ENCODE measurements around the gene ZFR2. TPM values are rescaled to one million over a fixed set of nuclear protein-coding genes. Genes with fewer than 3 reads are reported as not detected.
"Not testable (repeated sequence)": the region's sequence is repeated elsewhere in the genome, so short reads cannot be mapped to it uniquely, and the experiment has no call there.

Gene ZFR2
- total RNA-seq, 2 donors from 2014 or later = 10.2 TPM; not detected in 1

GRCh38 chr19:3879656-3880055 lies 10.8 kb upstream of the ZFR2 start:
- Histone ChIP-seq H3K9me3 (no peaks in the 10 kb centered on the region), H3K27ac (no peak overlapping the region), H3K36me3 (no peaks in the 10 kb centered on the region), H3K27me3 (replicated peaks; ENCODE audit: insufficient read depth) (peaks cover 17% of the 10 kb centered on the region), H3K4me1 (replicated peaks) (no peaks in the 10 kb centered on the region), H3K4me3 (no peak overlapping the region)
- intact Hi-C loops (cut with DNase I) = no loop called here
- 67% methylated on average over 12 of the region's 12 CpGs for WGBS
- no peak for DNase-seq (ENCODE audit: low spot score)
- no peak for TF ChIP-seq POLR2A (IDR thresholded peaks at IDR 0.05)
- TF ChIP-seq CTCF (IDR thresholded peaks at IDR 0.05) = no peak
- TF ChIP-seq POLR2AphosphoS5 (IDR thresholded peaks at IDR 0.05) = no peak

GRCh38 chr19:3874695-3875094 lies 5.9 kb upstream of the ZFR2 start:
- H3K4me1 ChIP-seq (replicated peaks); H3K36me3 ChIP-seq; DNase-seq (ENCODE audit: low spot score); H3K4me3 ChIP-seq; intact Hi-C loops (cut with DNase I); H3K27me3 ChIP-seq (replicated peaks; ENCODE audit: insufficient read depth); H3K9me3 ChIP-seq; H3K27ac ChIP-seq: not testable (repeated sequence)
- 77% methylated on average over 13 of the region's 13 CpGs for WGBS

- 42% methylated on average over 4 of the region's 4 CpGs for WGBS
- Histone ChIP-seq H3K9me3 (no peaks in the 10 kb centered on the region), H3K4me1 (replicated peaks) (no peaks in the 10 kb centered on the region), H3K4me3 (no peak overlapping the region), H3K36me3 (no peaks in the 10 kb centered on the region), H3K27me3 (replicated peaks; ENCODE audit: insufficient read depth) (peaks cover 16% of the 10 kb centered on the region), H3K27ac (no peak overlapping the region)
- TF ChIP-seq POLR2A (IDR thresholded peaks at IDR 0.05) (no peak), POLR2AphosphoS5 (IDR thresholded peaks at IDR 0.05) (no peak), CTCF (IDR thresholded peaks at IDR 0.05) (no peak)
- no peak for DNase-seq (ENCODE audit: low spot score)
- intact Hi-C loops (cut with DNase I) = no loop called here
Observed at GRCh38 chr19:3873151-3873550, 4.3 kb upstream of the ZFR2 start.

GRCh38 chr19:3867971-3868769 lies 668 bp downstream of the ZFR2 start:
- peaks cover 17% of the 10 kb centered on the region for H3K27me3 ChIP-seq (replicated peaks; ENCODE audit: insufficient read depth)
- WGBS = 14% methylated on average over 29 of the region's 30 CpGs
- H3K9me3 ChIP-seq = no peaks in the 10 kb centered on the region
- H3K27ac ChIP-seq = no peak overlapping the region
- no peak for DNase-seq (ENCODE audit: low spot score)
- intact Hi-C loops (cut with DNase I) = no loop called here
- no peaks in the 10 kb centered on the region for H3K4me1 ChIP-seq (replicated peaks)
- peak overlapping the region in 1 of 2 donors; percentile 8 for H3K4me3 ChIP-seq
- no peaks in the 10 kb centered on the region for H3K36me3 ChIP-seq
- TF ChIP-seq POLR2A (IDR thresholded peaks at IDR 0.05) (no peak), POLR2AphosphoS5 (IDR thresholded peaks at IDR 0.05) (no peak), CTCF (IDR thresholded peaks at IDR 0.05) (no peak)

- Histone ChIP-seq H3K27me3 (replicated peaks; ENCODE audit: insufficient read depth) (peaks cover 17% of the 10 kb centered on the region), H3K27ac (no peak overlapping the region), H3K36me3 (no peaks in the 10 kb centered on the region), H3K4me1 (replicated peaks) (no peaks in the 10 kb centered on the region), H3K4me3 (no peak overlapping the region), H3K9me3 (no peaks in the 10 kb centered on the region)
- no peak for DNase-seq (ENCODE audit: low spot score)
- intact Hi-C loops (cut with DNase I) = no loop called here
- TF ChIP-seq POLR2AphosphoS5 (IDR thresholded peaks at IDR 0.05) = no peak
- no peak for TF ChIP-seq CTCF (IDR thresholded peaks at IDR 0.05)
- no peak for TF ChIP-seq POLR2A (IDR thresholded peaks at IDR 0.05)
- 56% methylated on average over 14 of the region's 14 CpGs for WGBS
Observed at GRCh38 chr19:3866910-3867638, 1.8 kb downstream of the ZFR2 start.
